GM21447 (cell line): ENCODE measurements around the gene VAMP8.
"Not testable (repeated sequence)": the region's sequence is repeated elsewhere in the genome, so short reads cannot be mapped to it uniquely, and the experiment has no call there.

Source experiments
- ATAC-seq: cut with Tn5 transposase; IDR thresholded peaks from one replicate; pipeline ENCODE4 v1.9.1; 2021; ENCODE audit not compliant: unreplicated experiment

Gene VAMP8

DNA sequence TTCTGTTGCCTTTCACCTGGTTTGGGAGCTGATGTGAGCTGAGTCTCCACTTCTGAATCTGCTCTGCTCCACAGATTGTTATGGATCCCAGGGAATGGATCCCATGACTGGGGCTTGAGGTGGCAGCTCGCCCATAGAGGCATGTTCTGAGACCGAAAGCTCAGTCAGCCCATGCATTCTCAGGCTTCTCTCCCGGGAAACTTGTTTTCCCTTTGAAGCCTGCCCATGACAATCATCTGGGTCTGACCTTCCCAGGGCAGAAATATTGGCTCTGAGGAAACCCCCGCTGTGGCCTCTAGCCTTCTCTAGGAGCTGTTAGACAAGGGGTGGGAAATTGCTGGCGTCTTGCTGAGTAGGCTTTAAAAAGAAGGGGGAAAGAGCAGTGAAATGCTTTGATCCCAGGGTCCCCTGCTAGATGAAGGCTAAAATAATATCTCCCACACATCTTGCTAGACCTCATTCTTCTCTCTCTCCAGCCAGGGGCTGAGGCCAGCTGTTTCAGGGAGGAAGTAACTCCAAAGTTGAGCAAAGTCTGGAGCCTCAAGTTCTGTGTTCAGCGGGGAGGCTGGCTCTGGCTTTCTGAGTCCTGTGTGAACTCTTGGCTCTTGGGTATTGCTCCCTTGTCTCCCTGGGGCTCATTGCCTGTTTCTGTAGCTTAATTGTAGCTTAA, 2.0 kb downstream of the VAMP8 start:
- ATAC-seq = no peak

- ATAC-seq = no peak
Observed at GRCh38 chr2:85580206-85580605, 2.8 kb downstream of the VAMP8 start.

GRCh38 chr2:85582492-85582891, 5.1 kb downstream of the VAMP8 start:
- no peak for ATAC-seq

DNA sequence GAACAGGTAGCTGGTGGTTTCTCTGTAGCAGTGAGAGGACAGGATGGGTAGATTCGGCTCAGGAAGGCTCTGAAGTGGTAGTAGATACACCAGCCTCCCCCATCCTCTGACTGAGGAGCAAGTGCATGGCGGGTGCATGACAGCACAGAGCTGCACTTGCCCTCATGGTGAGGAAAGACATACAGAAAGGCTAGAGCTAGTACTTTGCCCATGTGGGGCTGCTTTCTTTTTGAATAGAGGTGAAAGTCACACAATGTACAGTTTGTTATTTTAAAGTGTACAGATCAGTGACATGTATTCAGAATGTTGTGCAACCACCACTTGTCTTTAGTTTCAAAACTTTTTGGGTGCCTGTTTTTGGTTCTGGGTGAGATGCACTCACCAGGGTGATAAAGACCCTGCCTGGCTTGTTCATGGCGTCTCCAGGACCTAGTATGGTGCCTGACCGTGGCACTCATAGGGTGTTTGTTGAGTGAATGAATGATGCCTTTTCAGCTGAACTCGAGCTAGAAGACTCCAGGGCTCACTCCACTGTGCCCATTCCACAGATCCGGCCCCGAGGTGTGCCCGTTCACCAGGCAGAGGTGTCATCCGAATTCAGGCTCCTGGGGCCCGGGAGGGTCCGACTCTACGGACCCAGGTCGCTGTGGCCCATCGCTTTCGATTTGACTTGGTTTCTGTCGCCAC, 6.4 kb downstream of the VAMP8 start:
- ATAC-seq = peak; percentile 56

DNA sequence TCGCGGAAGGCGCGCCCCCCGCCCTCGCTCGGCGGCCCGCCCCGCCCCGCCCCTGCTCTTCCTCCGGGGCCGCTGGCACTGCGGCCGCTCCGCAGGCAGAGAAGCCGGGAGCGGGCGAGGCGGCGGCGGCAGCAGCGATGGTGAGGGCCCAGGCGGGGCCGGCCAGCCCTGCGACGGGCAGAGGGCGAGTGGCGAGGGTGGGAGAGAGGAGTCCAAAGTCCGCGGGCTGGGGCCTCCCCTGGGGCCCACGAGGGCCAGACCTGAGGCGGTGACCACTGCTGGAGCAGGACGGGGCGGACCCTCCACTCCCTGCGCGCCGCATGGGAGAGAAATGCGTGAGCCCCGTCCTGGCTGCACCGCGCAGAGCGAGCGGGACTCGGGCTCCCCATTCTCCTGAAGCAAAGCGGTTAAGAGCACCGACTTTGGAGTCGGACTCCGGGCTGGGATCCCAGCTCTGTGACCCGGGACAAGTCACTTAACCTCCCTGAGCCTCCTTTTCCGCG, 7.0 kb downstream of the VAMP8 start, which contains the start of gene VAMP5:
Gene VAMP5 (plus strand): TSS at position 78 of the 503 bp plus-strand sequence. CDS start 60 bp downstream, at position 138.
- peak; percentile 17 for ATAC-seq

DNA sequence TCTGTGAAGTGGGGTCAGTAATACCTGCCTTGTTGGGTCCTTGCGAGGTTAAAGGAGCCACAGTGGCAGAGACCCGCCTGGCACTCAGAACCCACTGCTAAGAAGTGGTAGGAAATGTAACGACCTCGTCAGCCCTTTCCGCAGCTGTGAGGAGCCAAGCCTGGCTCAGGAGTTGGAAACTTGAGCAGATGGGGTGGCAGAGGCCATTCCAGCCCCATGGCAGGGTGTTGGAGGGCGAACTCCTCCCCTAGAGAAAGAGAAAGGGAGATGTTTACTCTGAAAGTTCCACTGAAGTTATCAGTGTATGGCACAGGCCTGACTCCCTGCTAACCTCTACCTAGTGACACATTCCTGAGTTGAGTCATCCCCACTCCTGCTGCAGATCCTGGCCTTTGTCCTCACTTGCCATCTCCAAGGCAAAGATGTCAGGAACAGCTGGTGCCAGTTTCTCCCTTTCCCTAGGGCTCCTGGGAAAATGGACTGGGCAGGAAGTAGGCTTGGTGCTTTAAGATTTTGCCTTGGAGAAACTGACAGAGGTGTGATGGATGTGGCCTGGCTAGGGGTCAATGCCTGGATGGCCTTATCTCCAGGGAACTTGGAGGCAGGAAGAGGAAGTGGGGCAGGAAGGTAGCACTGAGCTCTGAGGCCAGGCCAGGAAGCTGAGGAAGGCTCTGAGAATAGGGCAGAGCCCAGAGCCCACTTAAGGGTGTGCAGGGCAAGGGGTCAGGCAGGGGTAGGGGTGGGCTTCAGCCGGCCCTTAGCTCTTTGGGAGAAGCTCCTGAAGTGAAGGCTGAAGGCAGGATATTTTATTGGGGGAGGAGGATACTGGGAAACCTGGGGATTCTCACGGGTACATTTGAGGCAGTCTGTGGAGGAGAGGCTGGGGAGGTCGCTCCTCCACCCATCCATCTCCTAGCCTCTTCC, 7.7 kb downstream of the VAMP8 start:
- peak; percentile 57 for ATAC-seq

- ATAC-seq = no peak
Observed at GRCh38 chr2:85585781-85586105, 8.4 kb downstream of the VAMP8 start.

DNA sequence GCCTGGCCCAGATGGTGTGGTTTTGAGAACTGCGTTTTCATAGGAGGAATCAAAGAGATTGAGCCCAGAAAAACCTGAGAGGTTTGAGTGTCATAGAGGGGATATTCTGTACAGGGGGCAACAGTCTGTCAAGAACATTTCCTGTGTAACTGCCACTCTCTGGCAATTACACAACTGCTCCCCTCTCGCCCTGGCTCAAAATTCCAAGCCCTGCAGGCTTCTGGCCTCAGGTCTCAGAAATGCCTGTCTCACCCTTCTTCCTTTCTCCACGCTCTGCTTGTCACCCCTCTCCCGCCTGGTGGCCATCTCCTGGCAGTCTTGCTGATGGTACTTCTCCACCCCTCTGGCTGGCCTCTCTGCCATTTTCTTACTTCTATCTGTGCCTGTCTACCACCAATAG, 10.8 kb downstream of the VAMP8 start:
- no peak for ATAC-seq

DNA sequence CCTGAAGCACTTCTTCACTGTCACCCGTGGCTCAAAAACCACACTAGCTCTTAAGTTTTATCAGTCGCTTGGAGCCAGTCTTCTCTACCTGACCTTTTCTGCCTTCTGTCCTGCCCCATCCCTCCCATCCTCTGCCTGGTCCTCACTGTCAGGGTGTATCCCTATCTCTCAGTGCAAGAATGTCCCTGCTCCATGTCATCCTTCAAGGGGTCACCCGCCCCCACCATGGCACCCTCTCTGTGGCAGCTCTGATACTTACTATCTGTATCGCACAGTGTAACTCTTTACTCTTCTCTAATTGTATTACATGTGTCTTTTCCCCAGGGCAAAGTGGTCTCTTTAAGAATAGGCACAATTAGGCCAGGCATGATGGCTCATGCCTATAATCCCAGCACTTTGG, 11.3 kb downstream of the VAMP8 start:
- ATAC-seq = no peak

- no peak for ATAC-seq
Observed at GRCh38 chr2:85589181-85589580, 11.8 kb downstream of the VAMP8 start.

DNA sequence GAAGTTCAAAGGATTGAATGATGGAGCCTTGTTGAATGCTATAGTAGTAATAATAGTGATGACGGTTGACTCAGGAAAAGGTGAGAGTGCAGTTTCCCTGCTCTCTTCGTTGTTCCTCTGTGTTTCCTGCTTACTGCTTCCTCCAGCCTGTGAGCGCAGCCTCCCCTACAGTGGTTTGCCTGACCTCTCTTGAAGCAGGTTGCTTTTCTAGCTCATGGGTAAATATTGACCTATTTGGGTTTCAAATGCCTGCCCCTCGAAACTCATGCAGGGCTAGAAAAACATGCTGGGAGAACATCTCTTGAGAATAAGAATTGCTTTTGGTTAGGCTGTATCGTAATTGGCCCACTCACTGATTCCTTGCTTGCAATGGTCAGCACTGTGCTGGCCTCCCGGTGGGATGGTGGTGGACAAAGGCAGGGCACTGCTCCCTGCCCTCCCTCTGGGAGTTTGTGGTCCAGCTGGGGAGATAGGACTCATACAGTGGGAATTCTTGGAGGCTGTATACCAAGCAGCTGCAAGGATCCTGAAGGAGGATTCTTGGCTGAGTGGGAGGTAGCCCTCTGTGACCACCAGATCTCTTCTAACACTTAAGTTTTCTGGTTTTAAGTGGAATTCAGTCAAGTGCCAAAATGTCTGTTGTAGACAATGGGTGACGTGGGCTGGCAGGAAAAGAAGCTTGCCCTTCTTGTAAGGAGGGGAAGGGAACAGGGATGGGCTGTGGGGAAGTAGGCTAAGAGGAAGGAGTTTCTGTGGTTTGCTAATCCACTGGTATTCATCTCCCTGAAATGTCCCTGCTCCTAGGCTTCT, 12.8 kb downstream of the VAMP8 start:
- no peak for ATAC-seq

GRCh38 chr2:85590950-85591349, 13.6 kb downstream of the VAMP8 start:
- no peak for ATAC-seq

DNA sequence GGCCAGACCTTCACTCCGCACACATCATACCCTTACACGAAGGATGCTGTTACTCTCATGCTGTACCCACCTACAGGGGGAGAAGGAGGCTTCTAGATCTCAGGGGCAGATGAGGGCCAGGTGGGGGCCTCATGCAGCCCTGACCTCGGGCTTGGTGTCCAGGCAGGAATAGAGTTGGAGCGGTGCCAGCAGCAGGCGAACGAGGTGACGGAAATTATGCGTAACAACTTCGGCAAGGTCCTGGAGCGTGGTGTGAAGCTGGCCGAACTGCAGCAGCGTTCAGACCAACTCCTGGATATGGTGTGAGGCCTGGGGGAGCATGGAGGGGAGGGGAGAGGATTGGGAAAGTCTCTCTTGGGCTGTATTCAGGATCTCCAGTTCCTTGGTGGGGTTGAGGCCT, 14.2 kb downstream of the VAMP8 start:
- no peak for ATAC-seq

DNA sequence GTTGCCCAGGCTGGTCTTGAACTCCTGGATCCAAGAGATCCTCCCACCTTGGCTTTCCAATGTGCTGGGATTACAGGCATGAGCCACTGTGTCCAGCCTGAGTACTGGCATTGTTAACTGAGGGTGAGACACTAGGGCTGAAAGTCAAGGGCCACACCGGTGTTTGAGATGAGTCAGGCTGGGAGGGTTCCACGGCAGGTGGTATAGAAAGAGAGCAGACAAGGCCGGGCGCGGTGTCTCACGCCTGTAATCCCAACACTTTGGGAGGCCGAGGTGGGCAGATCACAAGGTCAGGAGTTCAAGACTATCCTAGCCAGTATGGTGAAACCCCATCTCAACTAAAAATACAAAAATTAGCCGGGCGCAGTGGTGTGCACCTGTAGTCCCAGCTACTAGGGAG, 14.9 kb downstream of the VAMP8 start:
- ATAC-seq = not testable (repeated sequence)

GRCh38 chr2:85593023-85593422, 15.6 kb downstream of the VAMP8 start:
- ATAC-seq = no peak

DNA sequence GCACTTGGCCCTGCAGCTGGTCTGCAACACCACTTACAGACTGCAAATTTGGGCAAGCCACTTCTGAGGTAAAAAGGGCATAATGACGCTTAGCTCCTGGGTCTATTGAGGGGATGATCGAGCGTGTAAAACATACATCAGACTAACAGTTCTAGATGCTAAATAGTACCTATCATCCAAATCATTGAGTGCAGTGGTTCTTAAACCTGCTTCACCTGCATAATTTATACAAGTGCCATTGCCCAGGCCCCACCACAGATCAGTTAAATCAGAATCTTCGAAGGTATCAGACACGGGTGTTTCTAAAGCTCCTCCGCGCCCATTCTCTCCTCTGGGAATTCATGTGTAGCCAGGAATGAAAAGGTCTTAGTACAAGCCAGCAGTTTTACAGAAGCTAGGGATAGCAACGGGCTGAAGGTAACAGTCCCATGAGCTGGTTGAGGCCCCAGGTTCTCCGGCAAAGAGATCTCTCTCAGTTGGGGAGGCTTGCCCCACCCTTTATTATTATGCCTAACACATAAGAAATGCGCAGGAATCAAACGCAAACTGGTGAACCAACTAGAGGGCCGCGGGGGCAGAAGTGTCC, 17.4 kb downstream of the VAMP8 start:
- ATAC-seq = no peak

DNA sequence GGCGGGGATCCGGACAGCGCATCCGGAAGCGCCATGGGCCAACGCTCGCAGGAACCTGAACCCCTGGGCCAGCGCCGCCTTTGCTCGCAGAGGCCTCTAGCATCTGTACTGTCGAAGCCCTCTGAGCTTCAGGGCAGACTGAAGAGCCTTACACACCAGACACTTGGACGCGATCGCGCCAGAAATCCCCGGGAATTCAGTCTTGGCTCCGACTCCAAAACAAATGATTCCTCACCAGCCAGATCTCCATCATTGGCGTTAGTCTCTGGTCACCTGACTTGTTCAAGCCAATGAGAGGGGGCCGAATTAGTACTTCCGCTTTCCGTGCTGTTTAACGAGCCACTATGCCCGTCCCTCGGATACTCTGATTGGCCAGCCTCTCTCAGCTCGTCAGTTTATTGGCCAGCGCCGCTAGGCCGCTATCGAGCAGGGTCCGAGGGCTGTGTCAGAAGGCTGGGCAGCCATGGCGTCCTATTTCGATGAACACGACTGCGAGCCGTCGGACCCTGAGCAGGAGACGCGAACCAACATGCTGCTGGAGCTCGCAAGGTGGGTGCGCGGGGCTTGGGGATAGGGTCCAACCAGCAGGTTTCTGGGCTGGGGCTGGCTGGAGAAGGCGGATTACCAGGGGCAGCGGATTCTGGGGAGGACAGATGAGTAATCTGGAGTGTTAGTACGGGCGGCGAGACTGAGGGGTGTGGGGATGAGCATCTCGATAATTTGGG, 18.1 kb downstream of the VAMP8 start, which contains the start of gene RNF181:
Gene RNF181 (plus strand): TSS at position 445 of the 725 bp plus-strand sequence. CDS start 19 bp downstream, at position 464.
- peak; percentile 97 for ATAC-seq

- ATAC-seq = no peak
Observed at GRCh38 chr2:85596026-85596333, 18.6 kb downstream of the VAMP8 start.

GRCh38 chr2:85596486-85597143, 19.2 kb downstream of the VAMP8 start:
- ATAC-seq = no peak
